Measurements from ENCODE around the gene C10orf90.

The C10orf90 gene

DNA sequence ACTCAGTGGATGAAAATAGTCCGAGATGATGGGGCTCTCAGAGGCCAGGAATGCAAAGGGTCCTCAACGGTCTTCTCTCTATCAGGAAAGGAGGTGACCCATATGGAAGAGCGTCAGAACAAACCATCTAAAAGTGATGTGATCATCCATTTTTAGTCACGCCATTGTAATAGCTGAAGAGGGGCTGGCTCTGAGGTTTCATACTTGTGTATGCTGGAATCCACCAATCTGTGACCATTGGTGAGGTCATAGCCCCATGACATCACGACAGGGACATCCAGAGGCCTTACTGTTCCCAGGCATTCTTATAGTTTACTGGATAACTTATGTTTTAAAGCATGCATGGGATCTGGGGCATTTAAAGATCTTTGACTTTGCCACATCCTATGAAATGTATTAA is 83.6 kb downstream of the C10orf90 start:
- no peak overlapping the region for H3K27ac ChIP-seq
- no peak for DNase-seq (ENCODE audit: low read depth, low spot score)

DNA sequence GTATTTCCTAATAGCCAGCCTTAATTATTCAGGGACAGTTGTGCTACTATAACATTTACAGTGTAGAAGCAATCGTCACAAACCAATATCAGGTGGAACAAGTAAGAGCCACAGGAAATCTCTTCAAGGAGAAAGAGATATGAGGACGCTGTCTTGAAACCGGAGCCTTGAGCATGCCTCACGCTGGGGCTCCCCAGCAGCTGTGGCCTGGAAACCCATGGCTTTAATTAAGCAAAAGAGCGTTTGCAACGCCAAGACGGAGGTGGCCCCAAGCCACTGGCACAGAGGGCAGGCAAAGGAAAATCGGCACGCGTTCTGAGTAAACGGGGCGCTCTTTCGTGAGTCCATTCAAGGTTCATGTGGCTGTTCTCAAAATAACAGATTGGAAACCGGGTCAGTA is 84.4 kb downstream of the C10orf90 start:
- DNase-seq (ENCODE audit: low read depth, low spot score), result no peak
- no peak overlapping the region for H3K27ac ChIP-seq

DNA sequence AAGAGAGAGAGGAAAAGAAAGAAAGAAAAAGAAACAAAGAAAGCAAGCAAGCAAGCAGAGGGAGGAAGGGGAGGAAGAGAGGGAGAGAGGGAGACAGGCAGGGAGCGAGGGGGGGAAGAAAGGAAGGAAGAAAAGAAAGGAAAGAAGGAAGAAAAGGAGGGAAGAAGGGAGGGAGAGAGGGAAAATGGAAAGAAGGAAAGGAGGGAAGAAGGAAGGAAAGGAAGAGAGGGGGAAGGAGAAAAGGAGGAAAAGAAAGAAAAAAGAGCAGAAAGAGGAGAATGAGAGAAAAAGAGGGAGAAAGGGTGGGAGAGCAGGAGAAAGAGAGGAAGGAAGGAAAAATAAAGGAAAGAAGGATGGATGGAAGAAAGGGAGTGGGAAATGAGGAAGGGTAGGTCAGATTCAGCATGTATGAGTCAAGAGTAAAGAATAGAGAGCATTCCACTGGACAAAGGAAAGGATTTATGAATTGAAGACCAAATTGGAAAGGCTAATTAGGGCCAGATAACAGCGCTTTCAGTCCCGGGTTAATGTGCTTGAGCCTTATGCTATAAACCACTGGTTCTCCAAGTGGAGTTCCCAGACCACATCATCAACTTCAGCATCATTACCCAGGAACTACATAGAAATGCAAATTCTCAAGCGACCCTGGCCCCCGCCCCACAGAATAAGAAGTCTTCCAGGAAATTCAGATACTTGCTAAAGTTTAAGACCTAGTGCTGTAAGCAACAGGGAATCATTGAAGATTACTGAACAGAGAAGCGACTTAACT is 85.1 kb downstream of the C10orf90 start:
- DNase-seq (ENCODE audit: low read depth, low spot score), result no peak
- no peak overlapping the region for H3K27ac ChIP-seq

DNA sequence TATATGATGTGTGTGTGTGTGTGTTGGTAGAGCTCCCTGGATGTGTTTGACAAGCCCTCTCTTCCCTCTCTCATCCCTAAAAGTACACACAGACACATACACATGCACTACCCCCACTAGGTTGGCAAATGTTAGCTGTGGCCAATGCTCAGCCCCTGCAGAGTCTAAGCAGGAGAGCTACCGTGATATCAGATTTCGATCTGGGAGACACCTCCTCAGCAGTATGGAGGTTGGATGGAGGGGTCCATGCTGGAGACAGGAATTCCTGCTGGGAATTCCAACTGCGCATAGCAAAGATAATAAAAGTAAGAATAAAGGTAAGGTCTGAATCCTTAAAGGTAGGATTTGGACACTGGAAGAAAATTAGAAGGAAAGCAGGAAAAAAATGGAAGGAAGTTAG is 85.7 kb downstream of the C10orf90 start:
- H3K27ac ChIP-seq, result no peak overlapping the region
- no peak for DNase-seq (ENCODE audit: low read depth, low spot score)

DNA sequence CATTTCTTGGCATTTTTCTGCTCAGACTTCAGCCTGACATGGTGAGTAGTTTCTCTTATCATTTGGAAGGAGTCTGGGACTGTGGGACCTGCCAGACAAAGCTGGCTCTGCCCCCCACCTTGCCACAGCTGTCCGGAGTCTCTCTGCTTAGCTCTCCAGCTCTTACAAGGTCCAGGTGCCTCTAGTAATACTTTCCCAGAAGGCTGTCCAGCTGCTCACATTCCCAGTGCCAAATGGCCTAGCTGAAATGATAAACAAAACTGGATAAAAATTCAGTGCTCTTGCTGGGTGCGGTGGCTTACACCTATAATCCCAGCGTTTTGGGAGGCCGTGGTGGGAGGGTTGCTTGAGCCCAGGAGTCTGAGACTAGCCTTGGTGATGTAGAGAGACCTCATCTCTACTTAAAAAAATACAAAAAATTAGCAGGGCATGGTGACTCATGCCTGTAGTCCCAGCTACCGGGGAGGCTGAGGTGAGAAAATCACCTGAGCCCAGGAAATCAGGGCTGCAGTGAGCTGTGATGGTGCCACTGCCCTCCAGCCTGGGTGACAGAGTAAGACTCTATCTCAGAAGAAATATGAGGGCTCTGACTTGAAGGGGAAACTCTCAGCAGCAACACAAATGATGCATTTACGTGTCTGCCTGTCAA is 86.8 kb downstream of the C10orf90 start:
- DNase-seq (ENCODE audit: low read depth, low spot score), result no peak
- H3K27ac ChIP-seq, result no peak overlapping the region

DNA sequence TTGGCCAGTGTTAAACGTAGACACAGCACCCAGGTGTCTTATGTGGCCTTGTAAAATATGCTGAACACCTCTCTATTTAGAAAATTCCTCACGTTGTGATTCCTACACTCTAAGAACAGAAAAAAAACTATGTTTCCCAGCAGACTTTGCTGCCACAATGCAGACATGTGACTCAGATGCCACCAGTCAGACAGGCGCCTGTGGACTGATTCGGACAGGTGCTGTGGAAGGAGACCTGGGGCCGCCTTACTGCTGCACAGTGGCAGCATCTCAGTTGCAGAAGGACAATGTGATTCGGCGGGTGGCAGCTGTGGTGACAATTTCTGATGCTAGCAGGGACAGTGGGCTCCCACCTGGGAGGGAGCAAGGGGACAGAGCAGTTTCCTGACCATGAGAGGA is 88.8 kb downstream of the C10orf90 start:
- DNase-seq (ENCODE audit: low read depth, low spot score), result no peak
- H3K27ac ChIP-seq, result no peak overlapping the region

DNA sequence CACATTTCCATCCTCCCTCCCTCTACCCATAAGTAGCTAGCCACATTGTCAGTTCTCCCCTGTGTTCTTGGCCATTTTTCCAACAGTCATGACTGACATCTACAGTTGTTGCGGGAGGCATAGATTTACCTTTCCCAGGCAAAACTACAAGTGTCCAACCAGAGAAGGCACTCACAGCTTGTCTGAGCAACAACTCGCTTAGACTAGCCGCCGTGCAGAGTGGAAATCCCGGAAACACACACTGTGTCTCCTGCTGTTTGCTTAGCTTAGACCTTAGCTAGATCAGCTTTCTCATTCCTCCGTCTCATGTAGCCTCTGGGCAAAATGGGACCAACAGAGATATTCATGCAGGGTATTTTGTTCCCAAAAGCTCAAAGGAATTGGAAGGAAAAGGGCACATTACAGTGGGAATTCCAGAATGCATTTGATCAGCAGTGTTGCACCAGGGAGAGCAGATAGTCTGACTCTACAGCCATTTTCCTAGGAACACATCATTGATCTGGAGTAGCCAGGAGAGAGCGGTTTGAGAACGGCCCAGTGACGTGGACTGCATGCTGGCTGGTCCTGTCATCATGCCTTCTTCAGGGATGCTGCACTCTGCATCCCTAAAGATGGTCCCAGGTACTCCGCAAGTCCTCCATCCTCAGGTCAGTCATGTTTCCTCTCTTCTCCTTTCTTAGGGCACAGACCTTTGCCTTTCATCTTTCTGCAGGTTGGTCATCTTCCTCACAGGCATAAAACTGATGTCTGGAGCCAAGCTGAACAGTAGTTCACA is 89.4 kb downstream of the C10orf90 start:
- no peak overlapping the region for H3K27ac ChIP-seq
- no peak for DNase-seq (ENCODE audit: low read depth, low spot score)

DNA sequence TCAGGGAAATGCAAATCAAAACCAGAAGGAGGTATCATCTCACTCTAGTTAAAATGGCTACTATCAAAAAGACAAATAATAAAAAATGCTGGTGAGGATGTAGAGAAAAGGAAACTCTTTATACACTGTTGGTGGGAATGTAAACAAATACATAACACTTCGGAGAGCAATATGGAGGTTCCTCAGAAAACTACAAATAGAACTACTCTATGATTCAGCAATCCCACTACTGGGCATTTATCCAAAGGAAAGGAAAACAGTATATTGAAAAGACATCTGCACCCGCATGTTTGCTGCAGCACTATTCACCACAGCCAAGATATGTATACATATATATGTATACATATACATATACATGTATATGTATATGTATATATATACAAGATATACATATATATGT is 94.2 kb downstream of the C10orf90 start:
- no peak for DNase-seq (ENCODE audit: low read depth, low spot score)

DNA sequence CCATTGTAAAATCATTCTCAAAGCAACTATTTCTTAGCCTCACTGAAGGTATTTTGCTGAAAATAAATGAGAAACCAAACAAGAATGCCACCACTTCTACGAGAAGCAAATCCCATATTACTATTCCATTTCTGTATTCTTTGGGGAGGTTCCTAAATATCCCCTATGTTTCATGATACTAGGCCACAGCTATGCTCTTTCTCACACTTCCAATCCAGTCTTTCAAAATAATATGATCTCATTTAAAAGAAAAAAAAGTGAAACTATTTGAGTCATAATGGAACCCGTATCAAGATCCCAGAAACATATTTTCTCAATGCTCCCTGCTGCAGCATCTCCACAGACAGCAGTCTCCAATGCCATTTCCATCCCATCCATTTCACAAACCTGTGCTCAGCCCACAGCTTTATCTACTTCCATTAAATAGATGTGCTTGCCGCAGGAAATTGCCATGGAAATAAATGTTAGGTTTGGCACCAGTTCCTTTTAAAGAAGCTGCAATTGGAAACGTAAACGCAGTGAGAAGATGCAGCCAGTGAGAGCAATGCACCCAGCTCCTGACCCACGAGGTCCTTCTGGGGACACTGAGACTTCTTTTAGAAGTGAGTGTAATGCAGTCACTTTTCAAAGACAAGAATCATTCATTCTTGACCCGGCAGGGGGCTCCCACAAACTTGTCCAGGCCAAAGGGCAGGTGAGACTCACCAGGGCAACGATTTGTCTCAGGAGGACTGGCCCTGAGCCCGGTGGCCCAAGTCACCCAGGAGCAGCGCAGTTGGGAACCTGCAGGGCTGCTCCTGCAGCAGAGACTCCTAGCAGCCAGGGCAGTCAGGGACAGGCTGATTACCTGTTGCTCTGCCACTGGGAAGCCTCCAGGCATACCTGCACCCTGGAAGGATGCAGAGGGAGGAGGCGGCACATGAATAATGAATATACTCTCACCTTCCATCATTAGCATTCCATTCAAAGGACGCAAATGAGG is 99.6 kb downstream of the C10orf90 start:
- no peak for DNase-seq (ENCODE audit: low read depth, low spot score)
- H3K27ac ChIP-seq, result no peak overlapping the region

More for the DNA sequence above, 94.2 kb downstream of the C10orf90 start:
- H3K27ac ChIP-seq, result no peak overlapping the region

DNA sequence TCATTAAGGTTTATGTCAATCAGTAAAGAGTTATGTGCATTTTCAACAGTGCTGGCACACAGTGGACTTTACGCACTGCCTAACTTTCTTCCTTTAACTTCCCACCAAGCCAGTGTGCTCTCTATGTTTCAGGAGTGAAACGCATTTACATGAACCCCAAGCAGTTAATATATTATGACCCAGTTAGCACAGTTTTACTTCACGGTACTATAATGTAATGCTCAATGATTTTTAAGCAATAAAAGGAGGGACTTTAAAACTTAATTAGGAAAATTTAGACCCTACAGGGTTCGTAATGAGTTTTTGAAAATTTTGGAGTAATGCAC is 100.3 kb downstream of the C10orf90 start:
- no peak overlapping the region for H3K27ac ChIP-seq
- no peak for DNase-seq (ENCODE audit: low read depth, low spot score)

DNA sequence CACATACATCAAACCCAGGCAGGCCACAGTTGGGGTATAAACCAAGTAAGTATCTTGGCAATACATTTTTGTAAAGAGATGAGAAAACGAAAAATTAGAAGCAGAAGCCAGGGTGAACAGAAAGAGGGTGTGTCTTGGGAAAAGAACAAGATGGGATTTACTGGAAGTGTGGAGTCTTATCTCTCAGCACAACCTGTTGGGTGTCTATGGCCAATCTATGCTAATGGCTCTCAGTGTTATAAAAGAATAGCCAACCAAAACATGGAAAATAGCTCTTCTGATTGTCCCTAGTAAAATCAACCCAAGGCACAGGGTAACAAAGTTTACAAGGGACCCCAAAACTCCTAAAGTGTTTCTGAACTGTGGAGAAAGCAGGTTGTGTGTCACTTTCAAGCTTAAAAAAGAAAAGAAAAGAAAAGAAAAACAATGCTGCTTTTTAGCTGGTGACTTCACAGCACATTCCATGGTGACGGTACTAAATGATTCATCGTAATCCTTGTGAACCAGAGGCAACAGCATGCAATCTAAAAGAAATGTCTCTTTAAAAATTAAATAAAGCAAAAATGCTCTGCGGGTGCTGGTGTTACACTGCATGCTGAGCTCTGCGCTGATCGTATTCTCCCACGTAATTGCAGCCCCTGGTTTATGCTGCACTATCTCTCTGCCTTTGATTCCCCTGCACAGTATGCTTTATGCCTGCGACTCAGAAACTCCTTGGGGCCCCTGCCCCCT is 100.8 kb downstream of the C10orf90 start:
- DNase-seq (ENCODE audit: low read depth, low spot score), result no peak

DNA sequence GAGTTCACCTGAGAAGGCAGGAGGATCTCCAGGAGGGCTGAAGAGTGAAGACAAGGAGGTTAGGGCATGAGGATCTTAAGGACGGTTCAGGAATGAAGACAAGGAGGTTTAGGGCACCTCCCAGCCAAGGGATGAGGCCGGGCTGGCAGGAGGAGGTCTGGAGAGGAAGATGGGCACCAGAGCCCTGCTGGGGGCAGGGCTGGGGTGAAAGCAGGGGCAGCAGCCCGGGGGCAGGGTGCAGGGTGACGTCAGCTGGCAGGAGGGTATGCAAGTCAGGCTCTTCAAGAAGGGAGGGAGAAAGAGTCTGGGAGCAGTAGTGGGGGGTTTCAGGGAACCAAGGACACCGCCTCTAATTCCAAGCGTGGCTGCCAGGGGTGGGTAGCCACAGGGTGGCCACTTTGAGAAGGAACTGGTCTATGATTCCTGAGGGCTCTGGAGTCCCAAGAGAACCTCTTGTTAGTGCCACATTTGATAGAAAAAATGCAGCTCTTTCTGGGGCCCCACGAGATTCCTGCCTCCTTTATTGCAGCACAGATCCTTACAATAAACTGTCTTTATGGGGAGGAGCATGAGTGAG is 101.6 kb downstream of the C10orf90 start:
- no peak for DNase-seq (ENCODE audit: low read depth, low spot score)
- no peak overlapping the region for H3K27ac ChIP-seq

More for the DNA sequence above, 100.8 kb downstream of the C10orf90 start:
- peak overlapping the region; percentile 14 for H3K27ac ChIP-seq

DNA sequence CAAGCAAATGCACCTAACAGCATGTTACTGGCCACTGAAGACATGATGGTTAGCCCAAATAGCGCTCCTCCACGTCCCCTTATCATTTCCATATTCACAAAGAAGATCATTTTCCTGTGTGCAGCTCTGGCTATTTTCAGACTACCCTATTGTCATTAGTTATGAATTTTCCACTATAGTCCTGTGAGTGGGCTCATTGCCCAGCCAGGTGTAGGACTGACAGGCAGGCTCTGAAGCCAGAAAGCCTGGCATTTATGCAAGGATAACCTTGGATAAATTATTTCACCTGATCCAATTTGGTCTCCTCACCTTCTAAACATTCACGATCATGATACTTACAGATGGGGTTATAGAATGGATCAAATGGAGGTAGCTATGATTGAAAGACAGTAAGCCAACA is 104.6 kb downstream of the C10orf90 start:
- no peak for DNase-seq (ENCODE audit: low read depth, low spot score)

DNA sequence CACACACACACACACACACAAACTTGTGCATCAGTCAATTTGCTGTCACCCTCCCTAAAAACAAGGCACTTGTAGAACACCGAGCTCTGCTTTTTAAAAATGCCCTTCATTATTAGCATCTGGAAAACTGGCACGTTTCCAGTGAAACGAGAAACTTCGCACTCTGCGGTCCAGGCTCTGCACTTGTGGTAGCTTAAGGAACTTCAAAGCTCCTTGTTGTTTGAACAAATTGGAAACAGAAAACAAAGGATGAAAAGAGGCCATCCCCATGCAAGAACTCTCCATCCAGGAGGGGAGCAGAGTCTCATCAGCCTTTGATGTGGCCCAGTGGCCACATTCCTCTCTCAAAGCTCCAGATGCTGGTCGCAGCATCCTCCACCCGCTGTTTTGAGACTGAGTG is 105.1 kb downstream of the C10orf90 start:
- no peak for DNase-seq (ENCODE audit: low read depth, low spot score)
- no peak overlapping the region for H3K27ac ChIP-seq

More for the DNA sequence above, 104.6 kb downstream of the C10orf90 start:
- no peak overlapping the region for H3K27ac ChIP-seq

DNA sequence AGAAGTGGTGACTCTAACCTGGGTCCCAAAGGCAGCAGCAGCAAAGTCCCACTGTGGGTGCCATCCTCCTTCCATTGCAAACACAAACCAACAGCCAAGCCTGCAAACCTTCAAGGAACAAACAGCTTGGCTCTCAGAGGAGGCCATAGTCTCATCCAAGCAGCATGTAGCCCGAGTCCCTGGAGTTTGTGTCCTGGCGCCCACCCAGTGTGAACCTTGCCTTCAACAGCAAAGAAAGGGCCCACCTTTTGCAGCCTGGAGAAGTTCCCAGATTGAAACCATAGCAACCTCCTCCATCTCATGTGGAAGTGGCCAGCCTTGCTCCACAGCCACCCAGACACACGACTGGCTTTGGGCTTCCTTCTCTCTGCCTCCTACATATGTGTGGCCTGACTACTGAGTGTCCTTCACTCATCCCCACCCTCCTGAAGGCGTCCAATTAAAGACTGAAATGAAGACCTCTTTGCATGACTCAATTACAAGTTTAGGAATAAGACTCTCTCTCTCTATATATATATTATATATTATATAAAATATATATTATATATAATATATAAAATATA is 106.1 kb downstream of the C10orf90 start:
- H3K27ac ChIP-seq, result no peak overlapping the region
- DNase-seq (ENCODE audit: low read depth, low spot score), result no peak

DNA sequence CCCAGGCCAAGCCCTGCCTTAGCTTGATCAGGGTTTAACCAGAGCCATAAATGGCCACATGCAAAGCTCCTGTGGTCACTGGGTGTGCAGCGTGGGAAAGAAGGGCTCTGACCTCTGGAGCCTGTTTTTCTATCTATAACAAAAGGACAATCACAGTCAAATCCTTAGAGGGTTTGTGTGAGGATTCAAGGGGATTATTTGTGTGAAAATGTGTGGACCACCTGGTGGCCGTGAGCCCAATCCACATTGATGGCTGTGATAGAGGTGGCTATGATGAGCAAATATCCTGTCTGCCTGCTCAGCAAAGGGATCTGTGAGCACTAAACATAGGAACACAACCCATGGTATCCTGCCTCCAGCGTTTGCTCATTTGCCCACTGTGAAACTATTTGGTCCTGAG is 107.1 kb downstream of the C10orf90 start:
- no peak overlapping the region for H3K27ac ChIP-seq
- DNase-seq (ENCODE audit: low read depth, low spot score), result no peak

DNA sequence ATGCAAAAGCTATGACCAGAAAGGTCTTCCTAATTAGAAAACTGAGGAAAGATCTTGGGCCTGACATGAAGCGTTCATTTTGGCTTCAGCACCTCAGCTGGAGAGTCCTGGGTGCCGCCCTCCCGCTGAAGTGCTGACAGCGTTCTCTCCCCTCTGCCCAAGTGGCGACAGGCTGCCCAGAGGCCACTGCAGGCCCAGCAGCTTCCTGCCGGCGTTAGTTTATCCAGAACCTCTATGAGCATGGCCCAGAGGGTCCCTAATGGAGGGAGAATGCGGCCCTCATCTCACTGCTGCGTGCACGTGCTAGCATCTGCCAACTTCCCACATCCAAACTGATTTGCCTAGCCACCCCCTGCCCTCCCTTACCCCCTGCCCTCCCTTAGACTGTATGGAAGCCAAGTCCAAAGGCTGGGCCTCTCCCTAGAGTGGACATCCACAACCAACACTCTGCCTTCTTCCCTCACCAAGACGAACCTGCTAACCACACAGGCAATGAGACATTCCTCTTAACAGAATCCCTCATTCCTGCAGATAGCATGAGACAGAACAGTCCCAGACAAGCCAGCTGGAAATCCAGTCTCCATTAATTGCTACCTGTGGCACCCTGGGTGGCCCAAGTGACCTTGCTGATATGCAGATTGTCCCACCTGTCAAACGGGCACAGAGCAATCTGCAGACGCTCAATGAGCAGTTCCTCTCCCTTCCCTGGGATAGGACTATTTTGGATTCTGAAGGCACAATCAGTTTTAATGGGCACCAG is 108.4 kb downstream of the C10orf90 start:
- H3K27ac ChIP-seq, result no peak overlapping the region
- no peak for DNase-seq (ENCODE audit: low read depth, low spot score)

DNA sequence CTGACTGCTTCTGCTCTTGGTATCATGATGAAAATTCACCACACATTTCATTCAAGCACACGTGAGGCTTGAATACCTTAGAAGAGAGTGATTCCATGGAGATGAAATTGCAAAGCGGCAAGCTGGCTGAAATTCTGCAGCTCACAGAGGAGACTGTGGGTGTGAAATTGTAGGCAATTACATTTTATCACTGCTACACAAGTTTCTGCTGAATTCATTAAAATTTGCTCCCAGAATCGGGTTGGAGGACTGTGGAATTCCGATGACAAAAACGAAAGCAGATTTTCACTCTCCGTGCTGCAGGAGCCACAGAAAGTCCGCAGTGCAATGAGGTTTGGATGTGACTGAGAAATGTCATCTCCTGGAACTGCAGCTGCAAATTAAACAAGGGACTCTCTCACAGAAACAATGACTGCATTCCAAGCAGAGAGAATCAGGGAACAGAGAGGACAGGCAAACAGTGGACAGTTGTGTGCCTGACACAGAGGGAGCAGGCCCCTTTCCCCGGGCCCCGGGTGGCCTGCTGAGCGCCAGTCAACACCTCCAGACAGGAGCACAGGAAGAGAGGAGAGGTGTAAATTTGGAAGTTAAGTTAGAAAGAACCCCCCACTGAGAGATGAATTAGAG is 109.1 kb downstream of the C10orf90 start:
- no peak overlapping the region for H3K27ac ChIP-seq
- DNase-seq (ENCODE audit: low read depth, low spot score), result no peak
